Colon (tissue), 2 donors: ENCODE results near the gene PSMG1.
"Not testable (repeated sequence)": the region's sequence is repeated elsewhere in the genome, so short reads cannot be mapped to it uniquely, and the experiment has no call there.

ENCODE experiments used
- FAIRE-seq: peaks from 2 replicates; lab custom pipeline; 2012; peaks lifted over from hg19 to GRCh38; lab: Jason Lieb, UNC
- donor health status: control.
- donor health status: control.

Gene PSMG1

DNA sequence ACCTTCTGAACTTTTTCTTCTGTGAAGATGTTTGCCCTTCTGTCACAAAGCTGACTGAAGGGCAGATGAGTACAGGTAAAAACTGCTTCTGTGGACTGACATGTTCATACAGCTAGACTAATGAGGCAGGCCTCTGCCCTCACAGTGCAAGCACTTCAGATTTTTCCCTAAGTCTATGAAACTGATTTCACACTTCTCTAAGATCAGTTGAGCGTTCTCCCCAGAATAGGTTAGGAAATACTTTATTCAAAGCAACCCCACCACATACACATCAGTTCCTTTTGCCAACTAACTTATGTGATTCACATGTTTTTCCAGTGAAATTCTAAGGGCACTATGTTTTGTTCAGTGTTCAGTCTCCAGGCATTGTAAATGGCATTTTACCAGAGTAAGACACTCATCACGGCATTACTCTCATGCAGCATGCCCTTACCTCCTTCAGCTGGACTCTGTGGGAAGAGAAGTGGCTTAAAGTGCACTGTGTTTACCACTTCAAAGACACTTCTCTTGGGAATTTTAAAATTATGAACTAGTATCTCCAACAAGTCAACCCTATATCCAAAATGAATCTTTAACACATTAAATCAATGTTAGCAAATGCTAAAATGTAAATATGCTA, 5.4 kb upstream of the PSMG1 start:
- FAIRE-seq, result no peak

GRCh38 chr21:39187141-39187540, 3.9 kb upstream of the PSMG1 start:
- no peak for FAIRE-seq

DNA sequence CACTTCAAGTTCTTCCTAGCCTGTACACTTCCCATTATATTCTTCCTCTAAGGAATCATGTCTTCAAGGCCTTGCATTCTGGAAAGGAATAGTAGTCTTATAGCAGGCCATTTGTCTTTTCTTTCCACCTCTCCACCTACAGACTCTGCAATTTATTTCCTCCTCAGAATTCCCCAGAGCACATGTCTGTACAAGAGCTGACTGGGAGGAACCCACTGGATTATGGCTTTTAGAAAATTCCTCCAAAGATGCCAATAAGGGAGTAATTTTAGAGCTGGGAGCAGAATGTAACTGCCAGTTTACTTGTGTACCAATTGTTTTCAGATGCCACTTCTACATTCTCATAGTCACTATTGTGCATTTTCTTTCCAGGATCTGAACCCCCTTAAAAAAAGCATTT, 3.4 kb upstream of the PSMG1 start:
- FAIRE-seq, result no peak

DNA sequence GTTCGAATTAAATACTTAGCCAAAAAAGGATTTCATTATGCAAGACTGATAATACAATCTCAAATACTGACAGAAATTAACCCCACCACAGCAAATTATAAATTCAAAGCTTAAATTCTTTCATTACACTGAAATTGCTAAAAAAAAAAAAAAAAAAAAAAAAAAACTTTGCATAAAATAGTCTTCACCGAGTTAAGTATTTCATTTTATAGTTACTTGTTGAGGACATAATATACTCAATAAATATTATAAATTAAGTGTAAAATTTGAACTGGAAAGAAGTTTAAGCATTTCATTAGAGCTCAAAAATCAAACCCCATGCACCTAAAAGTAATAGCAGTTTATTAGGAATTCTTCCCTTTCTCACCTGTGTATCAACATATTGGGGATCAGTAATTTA, 1.9 kb upstream of the PSMG1 start:
- FAIRE-seq, result no peak

GRCh38 chr21:39184050-39184980, 1.1 kb upstream of the PSMG1 start:
- no peak for FAIRE-seq

DNA sequence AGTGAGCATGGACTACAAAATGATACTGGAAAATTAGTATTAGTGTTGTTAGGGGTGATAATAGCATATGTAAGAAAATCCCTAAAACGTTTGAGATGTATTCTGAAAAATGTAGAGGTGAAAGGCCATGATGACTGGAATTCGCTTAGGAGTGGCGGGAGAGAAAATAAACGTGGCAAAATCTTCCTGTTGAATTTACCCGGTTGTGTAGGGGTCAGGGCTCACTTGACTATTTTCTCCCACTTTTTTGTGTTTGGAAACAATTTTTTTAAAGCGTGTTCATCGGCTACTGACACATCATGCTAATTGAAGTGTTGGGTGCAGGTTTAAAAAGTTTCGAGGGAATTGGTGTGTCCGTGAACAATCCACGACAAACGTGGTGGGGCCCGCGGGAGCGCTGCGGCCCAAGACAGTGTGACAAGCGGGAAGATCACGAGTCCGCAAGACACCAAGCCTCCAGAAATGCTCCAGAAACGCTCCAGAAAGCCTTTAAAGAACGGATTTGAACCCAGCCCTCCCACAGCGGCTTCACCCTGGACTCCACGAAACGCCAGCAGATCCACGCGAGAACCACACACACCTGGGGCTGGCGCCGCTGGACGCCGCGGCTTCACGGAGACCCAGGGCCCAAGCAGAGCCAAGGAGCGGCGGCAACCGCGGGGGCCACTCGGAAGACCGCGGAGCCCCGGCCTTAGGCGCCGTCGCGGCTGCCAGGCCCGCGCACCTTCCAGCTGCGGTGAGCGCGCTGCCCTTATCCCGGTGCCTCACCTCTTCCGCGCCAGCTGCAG, 573 bp downstream of the PSMG1 start:
- no peak for FAIRE-seq

DNA sequence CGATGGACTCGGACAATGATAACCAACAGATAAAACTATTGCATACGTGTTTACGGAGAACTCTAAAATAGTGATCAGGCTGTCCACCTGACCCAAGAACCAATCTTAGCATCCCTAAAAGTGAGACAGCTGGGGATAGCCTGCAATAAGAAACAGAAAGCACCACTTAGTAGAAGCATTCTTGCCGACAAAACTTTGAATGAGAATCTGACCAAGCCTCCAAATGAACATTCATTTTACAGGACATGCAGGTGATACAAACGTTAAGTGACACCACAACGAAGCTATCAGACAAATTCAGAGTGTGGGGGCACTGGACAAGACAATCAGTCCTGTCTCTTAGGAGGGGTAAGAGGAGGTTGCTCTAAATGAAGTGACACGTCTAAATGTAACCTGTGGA, 1.2 kb downstream of the PSMG1 start:
- no peak for FAIRE-seq

DNA sequence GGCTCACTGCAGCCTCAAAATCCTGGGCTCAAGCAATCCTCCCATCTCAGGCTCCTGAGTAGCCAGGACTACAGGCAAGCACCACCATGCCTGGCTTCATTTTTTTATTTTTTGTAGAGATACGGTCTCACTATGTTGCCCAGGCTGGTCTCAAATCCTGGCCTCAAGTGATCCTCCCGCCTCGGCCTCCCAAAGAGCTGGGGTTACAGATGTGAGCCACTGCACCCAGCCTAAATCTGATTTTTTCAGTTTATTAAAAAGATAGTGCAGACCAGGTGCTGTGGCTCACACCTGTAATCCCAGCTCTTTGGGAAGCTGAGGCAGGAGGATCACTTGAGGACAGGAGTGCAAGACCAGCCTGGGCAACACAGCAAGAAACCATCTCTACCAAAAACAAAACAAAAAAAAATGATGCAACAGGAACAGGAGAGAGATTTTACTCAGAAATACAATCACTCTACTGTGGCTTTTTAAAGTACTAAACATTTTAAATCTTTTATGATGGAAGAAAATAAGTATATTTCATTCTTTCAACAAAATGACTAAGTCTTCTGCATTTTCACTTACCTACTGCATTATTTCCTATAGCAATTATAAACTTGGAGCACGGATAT, 1.9 kb downstream of the PSMG1 start:
- no peak for FAIRE-seq

GRCh38 chr21:39180429-39181019, 2.7 kb downstream of the PSMG1 start:
- no peak for FAIRE-seq

DNA sequence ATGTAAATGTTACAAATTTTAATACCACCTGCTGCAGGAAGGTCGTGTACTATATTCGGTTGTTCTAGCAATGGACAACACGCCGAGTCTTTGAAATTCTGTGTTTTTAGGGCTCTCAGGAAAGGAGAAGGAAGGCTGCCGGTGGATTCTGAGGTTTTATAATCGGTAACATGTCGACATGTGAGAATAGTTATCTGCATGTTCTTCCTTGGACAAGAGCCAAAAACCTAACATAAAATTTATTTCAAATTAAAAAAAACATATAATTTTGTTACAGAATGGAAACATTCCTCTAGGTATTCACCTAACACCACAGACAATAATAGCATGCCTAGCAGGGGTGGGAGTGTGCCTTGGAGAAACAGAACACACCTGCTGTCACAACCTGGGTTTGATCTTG, 4.8 kb downstream of the PSMG1 start:
- FAIRE-seq, result no peak

DNA sequence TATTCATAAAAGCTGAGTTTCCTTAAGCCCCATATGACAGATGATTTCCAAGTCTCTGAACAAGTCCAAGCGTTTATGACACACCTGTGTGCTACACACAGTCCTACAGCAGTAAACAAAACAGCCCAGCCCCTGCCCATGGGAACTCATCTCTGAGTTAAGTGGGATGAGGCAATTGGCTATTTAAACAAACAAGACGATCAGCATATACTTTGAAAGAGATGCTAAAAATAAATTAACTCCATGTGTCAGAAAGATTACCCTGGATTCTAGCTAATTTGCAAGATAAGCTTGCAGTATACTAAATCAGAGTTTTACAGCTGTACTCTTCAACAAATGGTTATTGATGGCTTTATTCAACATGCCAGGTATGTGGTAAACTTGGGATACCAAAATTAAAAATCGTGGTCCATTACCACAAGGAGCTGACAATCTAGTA, 7.0 kb downstream of the PSMG1 start:
- no peak for FAIRE-seq

GRCh38 chr21:39175665-39176064, 7.6 kb downstream of the PSMG1 start:
- no peak for FAIRE-seq

DNA sequence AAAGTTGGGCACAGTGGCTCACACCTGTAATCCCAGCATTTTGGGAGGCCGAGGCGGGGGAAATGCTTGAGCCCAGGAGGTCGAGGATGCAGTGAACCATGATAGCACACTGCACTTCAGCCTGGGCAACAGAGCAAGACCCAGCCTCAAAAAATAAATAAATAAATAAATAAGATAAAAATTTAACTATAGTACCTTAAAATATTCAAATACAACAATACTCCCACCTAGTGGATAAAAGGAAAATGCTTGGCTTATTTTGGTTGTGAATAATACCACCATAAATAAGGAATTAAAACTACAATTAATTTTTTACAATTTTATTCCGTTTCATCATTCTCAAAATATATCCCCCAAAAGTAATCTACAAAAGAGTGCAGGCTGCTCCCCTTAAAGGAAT, 8.1 kb downstream of the PSMG1 start:
- FAIRE-seq, result peak; percentile 5

DNA sequence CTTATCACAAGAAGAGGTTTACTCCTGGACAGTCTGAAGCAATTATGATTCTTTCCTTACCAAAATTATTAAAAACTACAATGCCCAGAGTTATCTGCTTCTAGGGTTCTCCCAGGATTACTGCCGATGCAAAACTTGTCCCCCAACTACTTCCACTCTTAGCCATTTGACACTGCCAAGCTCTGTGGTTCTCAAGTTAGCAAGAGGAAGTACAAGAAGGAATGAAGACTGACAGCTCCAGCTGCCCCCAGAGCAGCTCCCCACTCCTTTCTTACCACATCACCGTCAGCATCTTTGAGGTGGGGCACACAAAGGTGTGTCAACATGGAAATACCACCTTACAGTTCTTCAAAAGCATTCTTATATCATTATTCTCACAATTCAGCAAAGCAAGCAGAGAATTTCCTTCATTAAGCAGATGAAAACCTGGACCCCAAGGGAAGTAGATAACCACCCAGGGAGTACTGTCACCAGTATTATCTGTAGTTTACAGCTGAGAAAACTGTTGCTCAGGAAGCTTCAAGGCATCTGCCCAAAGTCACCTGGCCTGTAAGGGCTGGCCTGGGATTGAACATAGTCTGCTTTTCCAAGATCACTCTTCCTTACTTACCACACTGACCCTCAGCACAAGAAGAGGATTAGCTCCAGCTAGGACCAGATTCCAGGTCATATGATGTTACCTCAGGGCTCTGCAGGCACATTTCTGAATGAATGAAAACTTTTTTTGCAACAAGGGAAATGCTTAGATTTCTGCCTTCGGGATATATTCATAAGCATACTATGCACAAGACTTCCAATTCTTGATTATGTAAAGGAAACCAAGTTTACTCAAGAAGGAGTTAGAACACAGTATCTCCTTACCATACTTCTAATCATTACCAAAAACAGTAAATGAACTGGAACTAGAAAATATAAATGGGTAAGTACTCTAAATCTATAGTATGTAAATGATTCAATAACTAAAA, 9.3 kb downstream of the PSMG1 start:
- FAIRE-seq, result no peak

GRCh38 chr21:39169906-39170305, 13.3 kb downstream of the PSMG1 start:
- no peak for FAIRE-seq

DNA sequence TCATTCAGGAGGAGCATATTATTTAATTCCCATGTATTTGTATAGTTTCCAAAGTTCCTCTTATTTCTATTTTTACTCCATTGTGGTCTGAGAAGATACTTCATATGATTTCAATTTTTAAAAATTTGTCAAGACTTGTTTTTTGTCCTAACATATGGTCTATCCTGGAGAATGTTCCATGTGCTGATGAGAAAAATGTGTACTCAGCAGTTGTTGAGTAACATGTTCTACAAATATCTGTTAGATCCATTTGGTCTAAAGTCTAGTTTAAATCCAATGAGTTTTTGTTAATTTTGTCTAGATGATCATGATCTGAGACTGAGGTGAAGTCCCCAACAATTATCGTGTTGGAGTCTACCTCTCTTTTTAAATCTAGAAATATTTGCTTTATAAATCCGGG, 14.5 kb downstream of the PSMG1 start:
- no peak for FAIRE-seq

- no peak for FAIRE-seq
These were observed 18.7 kb downstream of the PSMG1 start for GRCh38 chr21:39164523-39164922.

DNA sequence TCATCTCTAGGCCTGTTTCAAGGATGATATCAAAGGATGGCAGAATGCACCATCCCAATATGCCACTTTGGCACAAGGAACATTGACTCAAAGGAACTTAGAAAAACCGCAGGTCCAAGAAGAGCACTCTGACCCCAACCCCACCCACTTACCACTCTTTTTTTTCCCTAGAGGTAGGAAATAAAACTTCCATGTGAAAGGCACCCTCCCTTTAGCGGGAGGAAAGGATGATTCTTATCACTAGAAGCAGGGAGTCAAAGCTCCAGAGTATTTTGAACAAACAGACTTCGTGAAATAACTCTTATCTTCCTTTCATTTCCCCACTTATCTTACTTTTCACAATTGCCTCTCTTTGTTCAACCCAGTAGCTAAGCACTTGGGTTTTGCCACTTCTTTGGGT, 22.2 kb downstream of the PSMG1 start:
- FAIRE-seq, result no peak

DNA sequence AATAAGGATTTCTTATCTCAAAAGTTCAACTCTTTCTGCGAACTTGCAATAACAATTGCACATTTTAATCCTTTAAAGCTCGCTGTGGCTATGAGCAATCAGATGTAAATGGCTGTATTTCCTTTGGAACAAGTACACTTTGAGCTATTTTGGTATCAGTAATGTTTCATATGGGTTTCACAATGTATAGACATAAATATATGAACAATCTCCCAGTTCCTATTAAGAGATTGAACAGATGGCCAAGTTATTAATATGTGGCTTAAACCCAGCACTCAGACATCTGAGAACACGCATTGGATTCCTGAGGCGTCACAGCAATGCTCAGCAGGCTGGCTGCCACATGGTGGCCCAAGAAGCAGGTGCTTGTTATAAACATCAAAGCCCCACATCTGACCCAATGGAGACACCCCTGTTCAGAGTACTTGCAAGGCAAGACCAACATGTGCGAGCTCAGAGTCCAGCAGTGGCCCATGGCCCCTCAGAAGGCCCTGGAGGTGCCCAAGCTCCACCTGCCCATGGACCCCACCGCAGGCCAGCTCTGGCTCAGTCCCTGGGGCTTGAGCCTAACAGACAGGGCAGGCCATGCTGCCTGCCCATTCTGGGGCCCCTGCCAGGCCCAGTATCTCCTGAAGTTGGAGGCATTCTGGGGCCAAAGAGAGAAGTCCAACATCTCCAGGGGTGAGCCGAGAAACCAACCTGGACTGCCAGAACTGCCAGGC, 23.7 kb downstream of the PSMG1 start:
- FAIRE-seq, result no peak

GRCh38 chr21:39157241-39157640, 26.0 kb downstream of the PSMG1 start:
- FAIRE-seq, result not testable (repeated sequence)
